Keratinocyte (primary cell): ENCODE measurements around the gene RIPPLY2. TPM values are rescaled to one million over a fixed set of nuclear protein-coding genes. Genes with fewer than 3 reads are reported as not detected.
A peak's percentile ranks its signal among the peaks of the same experiment; 100 is the strongest.

Experiments
- DNase-seq: peaks from one replicate; pipeline ENCODE4 v3.0.0-alpha.2; 2011; ENCODE audit warnings: low read depth, missing footprints, low spot score
- FAIRE-seq: peaks from 2 replicates; lab custom pipeline; 2011; peaks lifted over from hg19 to GRCh38; lab: Jason Lieb, UNC
- H2AFZ ChIP-seq: 2 replicates; pipeline ENCODE4 v1.6.0; 2012; ENCODE audit warnings: low read length, control low read depth, inconsistent platforms; ENCODE audit not compliant: control insufficient read depth
- H3K27ac ChIP-seq: 2 replicates; pipeline ENCODE4 v1.5.1; 2011; ENCODE audit warnings: low read length; ENCODE audit not compliant: control insufficient read depth, insufficient read depth
- H3K27me3 ChIP-seq: 3 replicates; pipeline ENCODE4 v1.6.0; 2011; ENCODE audit warnings: low read length; ENCODE audit not compliant: control insufficient read depth, insufficient read depth; ENCODE audit errors: extremely low read depth
- H3K36me3 ChIP-seq, 2 experiments: 2 replicates in 1 of 2; 3 replicates in 1 of 2; pipeline ENCODE4 v1.5.1; 2011; ENCODE audit warnings: low read length in 2 of 2, mild to moderate bottlenecking in 1 of 2; ENCODE audit not compliant: control insufficient read depth in 2 of 2, insufficient read depth in 2 of 2; ENCODE audit errors: extremely low read depth in 1 of 2
- H3K4me1 ChIP-seq: 3 replicates; pipeline ENCODE4 v1.5.1; 2011; ENCODE audit warnings: low read length; ENCODE audit not compliant: control insufficient read depth, insufficient read depth; ENCODE audit errors: extremely low read depth
- H3K4me2 ChIP-seq: 3 replicates; pipeline ENCODE4 v1.6.0; 2011; ENCODE audit warnings: low read depth, low read length; ENCODE audit not compliant: control insufficient read depth, insufficient read depth; ENCODE audit errors: extremely low read depth
- H3K4me3 ChIP-seq, 3 experiments: fragments of 200-600 bp in 1 of 3; sonication (generic) in 1 of 3; 2 replicates in 2 of 3; 3 replicates in 1 of 3; pipeline ENCODE4 v1.5.1; 2011 to 2016; ENCODE audit warnings: low read length in 3 of 3, mild to moderate bottlenecking in 3 of 3, control low read depth in 2 of 3, inconsistent platforms in 1 of 3, low read depth in 1 of 3, mixed read lengths in 1 of 3, mixed run types in 1 of 3, moderate library complexity in 1 of 3; ENCODE audit not compliant: control insufficient read depth in 2 of 3, insufficient read depth in 2 of 3; ENCODE audit errors: extremely low read depth in 1 of 3
- H3K79me2 ChIP-seq: 2 replicates; pipeline ENCODE4 v1.6.0; 2012; ENCODE audit warnings: low read length; ENCODE audit not compliant: control insufficient read depth, insufficient read depth
- H3K9ac ChIP-seq: 3 replicates; pipeline ENCODE4 v1.6.0; 2011; ENCODE audit warnings: low read length; ENCODE audit not compliant: control insufficient read depth, insufficient read depth; ENCODE audit errors: extremely low read depth
- H3K9me1 ChIP-seq: 3 replicates; pipeline ENCODE4 v1.6.0; 2011; ENCODE audit warnings: low read length; ENCODE audit not compliant: control insufficient read depth, insufficient read depth; ENCODE audit errors: extremely low read depth
- H3K9me3 ChIP-seq: 2 replicates; pipeline ENCODE4 v1.5.1; 2012; ENCODE audit warnings: low read depth, low read length; ENCODE audit not compliant: control insufficient read depth
- H4K20me1 ChIP-seq: 3 replicates; pipeline ENCODE4 v1.6.0; 2011; ENCODE audit warnings: low read length; ENCODE audit not compliant: control insufficient read depth, insufficient read depth; ENCODE audit errors: extremely low read depth
- CTCF ChIP-seq, 3 experiments: IDR thresholded peaks in 1 of 3; conservative IDR thresholded peaks in 1 of 3; optimal IDR thresholded peaks in 1 of 3; 2 replicates in 2 of 3; 3 replicates in 1 of 3; pipeline versions ENCODE3 to v1.5.1; 2011; ENCODE audit warnings: low read length in 3 of 3, mild to moderate bottlenecking in 3 of 3, moderate library complexity in 2 of 3, control low read depth in 1 of 3, inconsistent platforms in 1 of 3; ENCODE audit not compliant: insufficient read depth in 2 of 3; ENCODE audit errors: extremely low read depth in 1 of 3
- EZH2 ChIP-seq: IDR thresholded peaks from one replicate; pipeline ENCODE4 v1.6.1; 2012; ENCODE audit warnings: inconsistent platforms, mild to moderate bottlenecking, low read length, moderate library complexity
- dilution Hi-C: fragments of 300-500 bp; cut with MboI; formaldehyde crosslinking; loops from one replicate; pipeline ENCODE4 v1.7.0; 2020; ENCODE audit warnings: low sequenced_read_pairs; ENCODE audit not compliant: extremely low pct_ligation_motif_present
- polyA plus RNA-seq, 5 experiments: library from polyadenylated mRNA; depleted of rRNA in 3 of 5; stranded (reverse) in 3 of 5; stranded (forward) in 1 of 5; unstranded in 1 of 5; fragments of >200 nt; gene quantifications; 1 replicate in 1 of 5; 2 replicates in 3 of 5; 3 replicates in 1 of 5; pipeline versions ENCODE4 v1.2.1 to v1.2.3, GENCODE V29; 2011 to 2012; ENCODE audit warnings: missing spikeins in 2 of 5, low read depth in 1 of 5, low replicate concordance in 1 of 5

Gene RIPPLY2
- polyA plus RNA-seq, 1 donor (not counting 4 experiments of a cell fraction or from before 2014, with no cell fraction given), result 0.60 TPM

GRCh38 chr6:83860782-83861495 is 7.8 kb downstream of the RIPPLY2 start:
- Histone ChIP-seq H3K36me3 (peaks cover 0 to 1% of the 10 kb centered on the region in 2 experiments), H3K4me2 (peak overlapping the region; percentile 98), H3K9me3 (no peaks in the 10 kb centered on the region), H3K4me1 (peaks cover 10% of the 10 kb centered on the region), H3K27me3 (no peaks in the 10 kb centered on the region), H3K27ac (no peak overlapping the region), H3K9me1 (no peaks in the 10 kb centered on the region), H3K79me2 (peaks cover 17% of the 10 kb centered on the region), H4K20me1 (no peaks in the 10 kb centered on the region), H3K9ac (no peak overlapping the region), H2AFZ (no peak overlapping the region), H3K4me3 (peak overlapping the region; percentile 97 to 99 (median 99))
- dilution Hi-C loops, result no loop called here
- no peak for DNase-seq
- TF ChIP-seq EZH2 (no peak), CTCF (optimal IDR thresholded peaks at IDR 0.05 in 1 of 3, IDR thresholded peaks at IDR 0.05 in 1 of 3, conservative IDR thresholded peaks at IDR 0.05 in 1 of 3; ENCODE audit: extremely low read depth in 1 of 3, insufficient read depth in 2 of 3, low read length in 3 of 3) (no peak)
- FAIRE-seq, result no peak

GRCh38 chr6:83862776-83863471 is 9.8 kb downstream of the RIPPLY2 start:
- FAIRE-seq, result no peak
- no peaks in the 10 kb centered on the region for H4K20me1 ChIP-seq
- dilution Hi-C loops, result no loop called here

More at GRCh38 chr6:83862776-83863471, 9.8 kb downstream of the RIPPLY2 start:
- Histone ChIP-seq H3K27ac (no peak overlapping the region), H3K4me1 (peaks cover 19% of the 10 kb centered on the region), H3K79me2 (peaks cover 17% of the 10 kb centered on the region), H3K27me3 (no peaks in the 10 kb centered on the region), H3K4me3 (no peak overlapping the region), H3K9ac (no peak overlapping the region), H3K4me2 (no peak overlapping the region), H3K9me3 (no peaks in the 10 kb centered on the region), H2AFZ (no peak overlapping the region), H3K9me1 (no peaks in the 10 kb centered on the region), H3K36me3 (peaks cover 1 to 3% of the 10 kb centered on the region in 2 experiments)
- TF ChIP-seq EZH2, result no peak
- no peak for TF ChIP-seq CTCF (optimal IDR thresholded peaks at IDR 0.05 in 1 of 3, IDR thresholded peaks at IDR 0.05 in 1 of 3, conservative IDR thresholded peaks at IDR 0.05 in 1 of 3; ENCODE audit: extremely low read depth in 1 of 3, insufficient read depth in 2 of 3, low read length in 3 of 3)
- no peak for DNase-seq
